HUES48 (cell line): ENCODE data around the gene EFCAB8.
"Not testable (repeated sequence)": the region's sequence is repeated elsewhere in the genome, so short reads cannot be mapped to it uniquely, and the experiment has no call there.

Experiments used
- H3K27ac ChIP-seq: one replicate; pipeline ENCODE4 v1.7.0; 2013; ENCODE audit warnings: low read depth, low read length, inconsistent platforms
- H3K27me3 ChIP-seq: 2 replicates; pipeline ENCODE4 v1.6.1; 2013; ENCODE audit warnings: mild to moderate bottlenecking, low read length; ENCODE audit not compliant: control insufficient read depth, insufficient read depth
- H3K36me3 ChIP-seq: 2 replicates; pipeline ENCODE4 v1.6.1; 2013; ENCODE audit warnings: low read length; ENCODE audit not compliant: control insufficient read depth, insufficient read depth
- H3K4me1 ChIP-seq: 2 replicates; pipeline ENCODE4 v1.6.1; 2013; ENCODE audit warnings: mild to moderate bottlenecking, low read length; ENCODE audit not compliant: control insufficient read depth, insufficient read depth
- H3K4me3 ChIP-seq: 2 replicates; pipeline ENCODE4 v1.5.1; 2013; ENCODE audit warnings: mild to moderate bottlenecking, low read depth, low read length
- H3K9ac ChIP-seq: 2 replicates; pipeline ENCODE4 v1.6.1; 2013; ENCODE audit warnings: mild to moderate bottlenecking, low read depth, low read length, moderate library complexity
- H3K9me3 ChIP-seq: 2 replicates; pipeline ENCODE4 v1.6.1; 2013; ENCODE audit warnings: low read length; ENCODE audit not compliant: control insufficient read depth, insufficient read depth

EFCAB8 gene

GRCh38 chr20:32842688-32843524 lies 15.8 kb upstream of the EFCAB8 start:
- H3K36me3 ChIP-seq, result peaks cover 92% of the 10 kb centered on the region
- H3K9ac ChIP-seq, result no peak overlapping the region

DNA sequence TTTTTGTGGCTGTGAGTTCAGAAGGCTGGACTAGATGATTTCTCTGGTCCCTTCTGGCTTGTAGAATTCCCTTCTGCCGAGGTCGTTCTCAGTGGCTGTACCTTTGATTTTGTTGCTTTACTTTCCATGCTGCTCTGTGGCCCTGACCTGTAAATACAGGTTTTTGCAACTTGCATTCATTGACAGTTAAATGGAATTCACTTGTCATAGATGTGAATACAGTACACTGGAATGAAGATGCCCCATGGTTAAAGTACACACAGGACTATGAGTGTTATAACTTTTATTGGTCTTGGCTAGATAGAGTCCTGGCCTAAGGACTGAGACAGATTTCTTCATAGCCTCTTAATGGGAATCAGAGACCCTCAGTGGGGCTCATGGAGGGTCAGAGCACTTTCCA lies 12.9 kb upstream of the EFCAB8 start:
- Histone ChIP-seq H3K36me3 (peaks cover 87% of the 10 kb centered on the region), H3K9me3 (no peaks in the 10 kb centered on the region), H3K27me3 (no peaks in the 10 kb centered on the region), H3K9ac (no peak overlapping the region), H3K27ac (no peak overlapping the region), H3K4me1 (peaks cover 10% of the 10 kb centered on the region; the same call in 1 of the 2 replicates), H3K4me3 (no peak overlapping the region)

More at GRCh38 chr20:32842688-32843524, 15.8 kb upstream of the EFCAB8 start:
- Histone ChIP-seq H3K27ac (no peak overlapping the region), H3K27me3 (no peaks in the 10 kb centered on the region), H3K4me3 (no peak overlapping the region), H3K9me3 (no peaks in the 10 kb centered on the region), H3K4me1 (0 out of 2 replicates have a peak, but pooled peaks cover 4% of the 10 kb centered on the region)

DNA sequence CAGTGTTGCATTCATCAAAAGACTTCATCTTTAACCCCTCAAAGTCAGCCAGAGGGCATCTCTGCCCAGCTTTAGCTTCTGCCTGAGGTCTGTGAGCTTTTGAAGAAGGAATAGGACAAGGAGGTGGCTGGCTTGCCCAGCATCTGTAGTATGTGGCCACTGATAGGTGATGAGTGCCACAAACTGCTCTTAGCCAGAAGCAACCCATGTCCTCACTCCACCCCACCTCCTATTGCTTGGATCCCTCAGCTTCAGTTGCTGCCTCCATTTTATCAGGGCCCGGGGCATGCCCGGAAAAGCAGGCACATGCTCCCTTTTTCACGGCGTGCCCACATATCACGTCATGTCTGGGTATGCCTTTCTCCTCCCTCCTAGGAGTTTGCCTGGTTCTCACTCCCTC lies 11.9 kb upstream of the EFCAB8 start:
- Histone ChIP-seq H3K27me3 (no peaks in the 10 kb centered on the region), H3K4me1 (peaks cover 10% of the 10 kb centered on the region; the same call in 1 of the 2 replicates), H3K9ac (no peak overlapping the region), H3K9me3 (no peaks in the 10 kb centered on the region), H3K27ac (no peak overlapping the region), H3K4me3 (no peak overlapping the region), H3K36me3 (peaks cover 89% of the 10 kb centered on the region)

DNA sequence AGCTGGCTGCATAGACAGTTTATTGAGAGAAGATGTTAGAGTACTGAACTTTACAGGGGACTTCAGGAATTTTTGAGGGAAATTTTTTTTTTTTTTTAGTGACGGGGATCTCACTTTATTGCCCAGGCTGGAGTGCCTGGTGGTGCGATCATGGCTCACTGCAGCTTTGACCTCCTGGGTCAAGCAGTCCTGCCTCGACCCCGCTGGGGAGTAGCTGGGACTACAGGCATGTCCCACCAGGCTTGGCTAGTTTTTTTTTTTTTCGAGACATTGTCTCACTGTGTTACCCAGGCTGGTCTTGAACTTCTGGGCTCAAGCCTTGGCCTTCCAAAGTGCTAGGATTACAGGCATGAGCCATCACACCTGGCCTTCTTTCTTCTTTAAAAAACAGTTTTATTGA lies 10.8 kb upstream of the EFCAB8 start:
- H3K36me3 ChIP-seq, result peaks cover 89% of the 10 kb centered on the region
- H3K27ac ChIP-seq, result no peak overlapping the region
- no peaks in the 10 kb centered on the region for H3K27me3 ChIP-seq
- no peaks in the 10 kb centered on the region for H3K9me3 ChIP-seq
- no peak overlapping the region for H3K9ac ChIP-seq
- H3K4me3 ChIP-seq, result no peak overlapping the region
- peaks cover 10% of the 10 kb centered on the region; the same call in 1 of the 2 replicates for H3K4me1 ChIP-seq

DNA sequence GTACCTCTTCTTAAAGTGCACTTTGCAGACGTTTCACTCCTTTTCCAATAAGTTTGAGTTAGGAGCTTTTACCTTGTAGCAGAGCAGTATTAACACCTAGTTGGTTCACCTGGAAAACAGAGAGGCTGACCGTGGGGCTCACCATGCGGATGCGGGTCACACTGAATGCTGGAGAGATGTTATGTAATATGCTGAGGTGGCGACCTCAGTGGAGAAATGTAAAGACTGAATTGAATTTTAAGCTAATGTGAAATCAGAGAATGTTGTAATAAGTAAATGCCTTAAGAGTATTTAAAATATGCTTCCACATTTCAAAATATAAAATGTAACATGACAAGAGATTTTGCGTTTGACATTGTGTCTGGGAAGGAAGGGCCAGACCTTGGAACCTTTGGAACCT lies 9.9 kb upstream of the EFCAB8 start:
- Histone ChIP-seq H3K9ac (no peak overlapping the region), H3K4me1 (peaks cover 10% of the 10 kb centered on the region; the same call in 1 of the 2 replicates), H3K4me3 (no peak overlapping the region), H3K27me3 (no peaks in the 10 kb centered on the region), H3K36me3 (peaks cover 82% of the 10 kb centered on the region), H3K27ac (no peak overlapping the region), H3K9me3 (no peaks in the 10 kb centered on the region)

DNA sequence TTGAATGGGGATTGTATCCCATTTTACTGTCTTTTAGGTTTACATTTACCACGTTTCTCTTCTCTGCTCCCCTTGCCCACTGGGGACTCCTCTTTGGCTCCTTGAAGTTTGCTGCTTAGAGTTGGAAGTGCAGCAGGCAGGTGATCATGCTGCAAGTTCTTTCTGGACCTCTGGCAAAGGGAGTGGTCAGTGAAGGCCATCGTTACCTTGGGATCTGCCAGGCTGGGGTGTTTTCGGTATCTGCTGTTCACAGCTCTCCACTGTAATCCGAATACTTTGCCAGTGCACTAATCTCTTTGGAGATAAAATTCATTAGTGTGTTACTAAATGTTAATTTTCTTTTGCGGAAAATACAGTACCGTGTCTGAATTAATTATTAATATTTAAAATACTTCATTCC lies 9.1 kb upstream of the EFCAB8 start:
- Histone ChIP-seq H3K27me3 (no peaks in the 10 kb centered on the region), H3K9ac (no peak overlapping the region), H3K4me1 (peaks cover 10% of the 10 kb centered on the region; the same call in 1 of the 2 replicates), H3K27ac (no peak overlapping the region), H3K9me3 (no peaks in the 10 kb centered on the region), H3K36me3 (peaks cover 82% of the 10 kb centered on the region), H3K4me3 (no peak overlapping the region)

GRCh38 chr20:32855387-32855786 lies 3.3 kb upstream of the EFCAB8 start:
- no peak overlapping the region for H3K27ac ChIP-seq
- no peaks in the 10 kb centered on the region for H3K27me3 ChIP-seq
- H3K36me3 ChIP-seq, result peaks cover 41% of the 10 kb centered on the region
- no peaks in the 10 kb centered on the region for H3K9me3 ChIP-seq
- H3K4me1 ChIP-seq, result peaks cover 18% of the 10 kb centered on the region
- no peak overlapping the region for H3K9ac ChIP-seq
- no peak overlapping the region for H3K4me3 ChIP-seq

- Histone ChIP-seq H3K9me3 (no peaks in the 10 kb centered on the region), H3K9ac (no peak overlapping the region), H3K36me3 (peaks cover 19% of the 10 kb centered on the region; the same call in 1 of the 2 replicates), H3K4me1 (peaks cover 18% of the 10 kb centered on the region), H3K27me3 (no peaks in the 10 kb centered on the region), H3K4me3 (0 out of 2 replicates have a peak overlapping the region, but pooled peaks have one; percentile 3), H3K27ac (peak overlapping the region; percentile 70)
These were observed 534 bp upstream of the EFCAB8 start for GRCh38 chr20:32858189-32858588.

DNA sequence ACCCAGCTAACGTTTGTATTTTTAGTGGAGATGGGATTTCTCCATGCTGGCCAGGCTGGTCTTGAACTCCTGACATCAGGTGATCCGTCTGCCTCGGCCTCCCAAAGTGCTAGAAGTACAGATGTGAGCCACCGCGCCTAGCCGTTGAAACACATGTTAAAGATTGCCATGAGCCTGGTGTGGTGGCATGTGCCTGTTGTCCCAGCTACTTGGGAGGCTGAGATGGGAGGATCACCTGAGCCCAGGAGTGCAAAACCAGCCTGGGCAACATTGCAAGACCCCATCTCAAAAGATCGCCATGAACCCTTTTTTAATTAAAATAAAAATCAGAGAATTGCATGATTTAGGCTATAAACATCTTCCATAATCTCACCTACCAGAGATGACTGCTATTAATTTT lies 2.7 kb downstream of the EFCAB8 start:
- Histone ChIP-seq H3K27me3 (no peaks in the 10 kb centered on the region), H3K4me3 (no peak overlapping the region), H3K36me3 (0 out of 2 replicates have a peak, but pooled peaks cover 8% of the 10 kb centered on the region), H3K9ac (no peak overlapping the region), H3K9me3 (no peaks in the 10 kb centered on the region), H3K4me1 (peaks cover 18% of the 10 kb centered on the region), H3K27ac (no peak overlapping the region)

DNA sequence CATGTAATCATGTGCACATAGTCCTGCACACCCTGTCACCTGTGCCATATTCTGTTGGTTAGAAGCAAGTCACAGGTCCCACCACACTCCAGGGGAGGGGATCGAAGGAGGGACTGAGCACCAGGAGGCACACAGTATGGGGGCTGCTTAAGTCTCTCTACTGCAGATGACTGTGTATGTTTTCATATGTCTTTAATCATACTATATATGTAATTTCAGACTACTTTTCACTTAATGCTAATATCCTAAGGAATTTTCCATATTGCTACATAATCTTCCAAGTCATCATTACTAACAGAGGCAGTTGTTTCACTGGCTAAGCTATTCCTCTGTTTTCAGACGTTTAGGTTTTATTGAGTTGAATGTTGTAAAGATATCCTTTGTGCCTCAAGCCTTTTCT lies 10.8 kb downstream of the EFCAB8 start:
- H3K36me3 ChIP-seq, result no peaks in the 10 kb centered on the region
- no peaks in the 10 kb centered on the region for H3K27me3 ChIP-seq
- no peaks in the 10 kb centered on the region for H3K9me3 ChIP-seq
- no peak overlapping the region for H3K9ac ChIP-seq
- no peaks in the 10 kb centered on the region for H3K4me1 ChIP-seq
- H3K4me3 ChIP-seq, result no peak overlapping the region
- no peak overlapping the region for H3K27ac ChIP-seq

DNA sequence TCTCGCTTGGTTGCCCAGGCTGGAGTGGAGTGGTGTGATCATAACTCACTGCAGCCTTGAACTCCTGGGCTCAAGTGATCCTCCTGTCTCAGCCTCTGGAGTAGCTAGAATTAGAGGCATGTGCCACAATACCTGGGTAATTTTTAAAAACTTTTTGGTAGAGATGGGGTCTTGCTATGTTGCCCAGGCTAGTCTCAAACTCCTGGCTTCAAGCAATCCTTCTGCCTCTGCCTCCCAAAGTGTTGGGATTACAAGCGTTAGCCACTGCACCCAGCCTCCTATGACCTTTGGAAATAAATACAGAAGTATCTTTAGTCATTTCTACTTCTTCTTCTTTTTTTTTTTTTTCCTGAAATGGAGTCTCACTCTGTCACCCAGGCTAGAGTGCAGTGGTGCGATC lies 11.8 kb downstream of the EFCAB8 start:
- H3K9me3 ChIP-seq, H3K36me3 ChIP-seq, H3K9ac ChIP-seq, H3K27ac ChIP-seq, H3K4me1 ChIP-seq, H3K4me3 ChIP-seq, H3K27me3 ChIP-seq: not testable (repeated sequence)
